Smooth muscle cell (in vitro differentiated cells): ENCODE data around the gene EIF2S1. TPM values are rescaled to one million over a fixed set of nuclear protein-coding genes. Genes with fewer than 3 reads are reported as not detected.

Experiments
- DNase-seq: peaks from one replicate; lab custom pipeline; 2025; ENCODE audit not compliant: unreplicated experiment; lab: John Stamatoyannopoulos, UW
- H2AFZ ChIP-seq: fragments of 200-600 bp; sonication (generic); 2 replicates; pipeline ENCODE4 v1.6.0; 2016; ENCODE audit warnings: antibody characterized with exemption, low read depth, mild to moderate bottlenecking
- H3F3A ChIP-seq: fragments of 200-600 bp; sonication (generic); 2 replicates; pipeline ENCODE4 v1.6.0; 2017; ENCODE audit warnings: antibody characterized with exemption, low read depth
- H3K27ac ChIP-seq: fragments of 200-600 bp; sonication (generic); 2 replicates; pipeline ENCODE4 v1.5.1; 2016; ENCODE audit warnings: low read depth, mild to moderate bottlenecking
- H3K27me3 ChIP-seq: fragments of 200-600 bp; sonication (generic); 2 replicates; pipeline ENCODE4 v1.6.1; 2016; ENCODE audit warnings: low read depth, mild to moderate bottlenecking
- H3K36me3 ChIP-seq: fragments of 200-600 bp; sonication (generic); 2 replicates; pipeline ENCODE4 v1.5.1; 2016; ENCODE audit warnings: low read depth
- H3K4me1 ChIP-seq: fragments of 200-600 bp; sonication (generic); 2 replicates; pipeline ENCODE4 v1.5.1; 2016; ENCODE audit warnings: low read depth
- H3K4me2 ChIP-seq: fragments of 200-600 bp; sonication (generic); 2 replicates; pipeline ENCODE4 v1.6.0; 2016; ENCODE audit warnings: mild to moderate bottlenecking
- H3K4me3 ChIP-seq: fragments of 200-600 bp; sonication (generic); 2 replicates; pipeline ENCODE4 v1.5.1; 2016; ENCODE audit warnings: mild to moderate bottlenecking
- H3K79me2 ChIP-seq: fragments of 200-600 bp; sonication (generic); 2 replicates; pipeline ENCODE4 v1.6.0; 2016; ENCODE audit warnings: low read depth, mild to moderate bottlenecking
- H3K9ac ChIP-seq: fragments of 200-600 bp; sonication (generic); 2 replicates; pipeline ENCODE4 v1.6.0; 2016; ENCODE audit warnings: low read depth
- H3K9me3 ChIP-seq: fragments of 200-600 bp; sonication (generic); replicated peaks from 2 replicates; pipeline ENCODE4 v1.5.1; 2016; ENCODE audit warnings: low read depth
- H4K20me1 ChIP-seq: fragments of 200-600 bp; sonication (generic); 2 replicates; pipeline ENCODE4 v1.6.0; 2016; ENCODE audit warnings: low read depth
- WGBS: methylation state at CpG from one replicate; pipeline ENCODE4 v1.1.7; 2016; ENCODE audit warnings: low lambda C conversion rate; 5-methylcytosine and 5-hydroxymethylcytosine counted together
- polyA plus RNA-seq: library from polyadenylated mRNA; unstranded; fragments of >200 nt; fragmentation: Nextera tagmentation; extraction: Ambion mirVana; gene quantifications from 2 replicates; pipeline ENCODE4 v1.2.1, GENCODE V29; 2016
- small RNA-seq: library from RNA; depleted of rRNA; stranded (forward); fragments of <200 nt; gene quantifications from one replicate; pipeline ENCODE3, GENCODE V24; 2014
- total RNA-seq: library from RNA; depleted of rRNA; stranded (reverse); fragments of >200 nt; gene quantifications from 2 replicates; pipeline ENCODE4 v1.2.3, GENCODE V29; 2014
- TF ChIP-seq, protein P1 (sequence below): fragments of 200-600 bp; sonication (generic); IDR thresholded peaks from 2 replicates; pipeline ENCODE4 v1.5.1; 2017; ENCODE audit warnings: borderline replicate concordance, mild to moderate bottlenecking, antibody characterized with exemption; ENCODE audit not compliant: insufficient read depth, poor library complexity, severe bottlenecking

The EIF2S1 gene
- total and polyA plus RNA-seq, 2 experiments from 2014 or later = 121 to 126 TPM

DNA sequence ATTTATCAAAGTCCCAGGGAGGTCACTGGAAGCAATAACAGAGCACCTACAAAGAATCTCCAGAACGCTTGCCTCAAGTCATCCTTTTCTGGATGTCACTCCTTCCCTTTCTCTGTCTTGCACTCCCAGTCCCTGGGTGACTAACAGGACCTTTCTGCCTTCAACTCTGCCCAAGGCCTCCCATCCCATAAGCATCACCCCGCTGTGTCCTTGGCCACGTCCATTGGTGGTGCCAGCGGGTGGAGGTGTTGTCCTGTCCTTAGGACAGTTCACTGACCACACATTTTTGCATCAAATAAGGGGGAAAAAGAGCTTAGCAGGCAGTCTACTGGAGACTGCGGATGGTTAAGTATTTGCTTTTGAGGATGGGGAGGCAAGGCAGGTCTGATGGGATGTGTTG is 75.5 kb downstream of the EIF2S1 start:
- H3K4me3 ChIP-seq = no peak overlapping the region
- no peaks in the 10 kb centered on the region for H3K36me3 ChIP-seq
- no peak overlapping the region for H3K27ac ChIP-seq
- TF ChIP-seq, protein P1, sequence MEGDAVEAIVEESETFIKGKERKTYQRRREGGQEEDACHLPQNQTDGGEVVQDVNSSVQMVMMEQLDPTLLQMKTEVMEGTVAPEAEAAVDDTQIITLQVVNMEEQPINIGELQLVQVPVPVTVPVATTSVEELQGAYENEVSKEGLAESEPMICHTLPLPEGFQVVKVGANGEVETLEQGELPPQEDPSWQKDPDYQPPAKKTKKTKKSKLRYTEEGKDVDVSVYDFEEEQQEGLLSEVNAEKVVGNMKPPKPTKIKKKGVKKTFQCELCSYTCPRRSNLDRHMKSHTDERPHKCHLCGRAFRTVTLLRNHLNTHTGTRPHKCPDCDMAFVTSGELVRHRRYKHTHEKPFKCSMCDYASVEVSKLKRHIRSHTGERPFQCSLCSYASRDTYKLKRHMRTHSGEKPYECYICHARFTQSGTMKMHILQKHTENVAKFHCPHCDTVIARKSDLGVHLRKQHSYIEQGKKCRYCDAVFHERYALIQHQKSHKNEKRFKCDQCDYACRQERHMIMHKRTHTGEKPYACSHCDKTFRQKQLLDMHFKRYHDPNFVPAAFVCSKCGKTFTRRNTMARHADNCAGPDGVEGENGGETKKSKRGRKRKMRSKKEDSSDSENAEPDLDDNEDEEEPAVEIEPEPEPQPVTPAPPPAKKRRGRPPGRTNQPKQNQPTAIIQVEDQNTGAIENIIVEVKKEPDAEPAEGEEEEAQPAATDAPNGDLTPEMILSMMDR = no peak
- DNase-seq = no peak
- no peak overlapping the region for H2AFZ ChIP-seq
- no peak overlapping the region for H3K4me2 ChIP-seq
- no peaks in the 10 kb centered on the region for H4K20me1 ChIP-seq
- H3F3A ChIP-seq = no peaks in the 10 kb centered on the region
- H3K79me2 ChIP-seq = no peaks in the 10 kb centered on the region
- no peaks in the 10 kb centered on the region for H3K27me3 ChIP-seq
- no peaks in the 10 kb centered on the region for H3K9me3 ChIP-seq
- H3K9ac ChIP-seq = no peak overlapping the region
- H3K4me1 ChIP-seq = no peaks in the 10 kb centered on the region
- 93% methylated on average over 5 of the region's 5 CpGs for WGBS

Small RNAs within 50 kb of the gene (small RNA-seq; reads per million reads assigned to genes)
- gene RF00019 = not detected

Other genes with a start within 250 kb of the EIF2S1 start
- gene GARIN2, start 170.9 kb upstream of the EIF2S1 start, total RNA-seq = not detected in 2 replicates
- gene GARIN2, start 170.9 kb upstream of the EIF2S1 start, polyA plus RNA-seq = not detected in 2 replicates
- 26.4 and 29.2 TPM in 2 replicates for gene PALS1, start 118.9 kb upstream of the EIF2S1 start, total RNA-seq
- gene PALS1, start 118.9 kb upstream of the EIF2S1 start, polyA plus RNA-seq = 4.6 and 7.0 TPM in 2 replicates
- 93.8 and 95.2 TPM in 2 replicates for gene ATP6V1D, start 524 bp upstream of the EIF2S1 start, total RNA-seq
- gene ATP6V1D, start 524 bp upstream of the EIF2S1 start, polyA plus RNA-seq = 119 and 122 TPM in 2 replicates
- 1.8 and 3.1 TPM in 2 replicates for gene PLEK2, start 51.8 kb downstream of the EIF2S1 start, total RNA-seq
- 1.6 and 4.2 TPM in 2 replicates for gene PLEK2, start 51.8 kb downstream of the EIF2S1 start, polyA plus RNA-seq
- gene TMEM229B, start 128.4 kb downstream of the EIF2S1 start, total RNA-seq = 0.22 and 2.0 TPM in 2 replicates
- 0.49 TPM in 1 of 2 replicates, not detected in the other for gene TMEM229B, start 128.4 kb downstream of the EIF2S1 start, polyA plus RNA-seq
- 2.6 and 12.1 TPM in 2 replicates for gene PLEKHH1, start 173.0 kb downstream of the EIF2S1 start, total RNA-seq
- gene PLEKHH1, start 173.0 kb downstream of the EIF2S1 start, polyA plus RNA-seq = 0.88 and 3.8 TPM in 2 replicates
- 15.5 and 35.8 TPM in 2 replicates for gene PIGH, start 239.9 kb downstream of the EIF2S1 start, total RNA-seq
- 20.6 and 23.7 TPM in 2 replicates for gene PIGH, start 239.9 kb downstream of the EIF2S1 start, polyA plus RNA-seq